Calu3 (cell line): ENCODE data around the gene BRSK1. TPM values are rescaled to one million over a fixed set of nuclear protein-coding genes. Genes with fewer than 3 reads are reported as not detected.
"Not testable (repeated sequence)": the region's sequence is repeated elsewhere in the genome, so short reads cannot be mapped to it uniquely, and the experiment has no call there.

Source experiments
- BruUV-seq: library from RNA; stranded (reverse); fragments of 400-500 nt; replicated peaks from 2 replicates; lab custom pipeline; 2021; lab: Mats Ljungman, UMichigan
- CTCF ChIA-PET: fragments of 300-600 bp; sonication (Branson Sonifier 250); formaldehyde crosslinking; loops from one replicate; lab custom pipeline; 2022; ENCODE audit warnings: antibody characterized with exemption; lab: Charles Lee
- DNase-seq: peaks from one replicate; pipeline ENCODE4 v3.0.0; 2022
- H3K27ac Mint-ChIP-seq: one replicate; pipeline ENCODE4 v1.8.0; 2022; ENCODE audit warnings: mixed read lengths; ENCODE audit not compliant: unreplicated experiment
- H3K27me3 Mint-ChIP-seq: one replicate; pipeline ENCODE4 v1.8.0; 2022; ENCODE audit warnings: mixed read lengths; ENCODE audit not compliant: unreplicated experiment
- H3K36me3 Mint-ChIP-seq: one replicate; pipeline ENCODE4 v1.8.0; 2022; ENCODE audit warnings: mild to moderate bottlenecking, moderate library complexity, mixed read lengths; ENCODE audit not compliant: insufficient read depth, unreplicated experiment
- H3K4me1 Mint-ChIP-seq: one replicate; pipeline ENCODE4 v1.8.0; 2022; ENCODE audit warnings: mild to moderate bottlenecking, low read depth, mixed read lengths; ENCODE audit not compliant: unreplicated experiment
- H3K4me3 Mint-ChIP-seq: one replicate; pipeline ENCODE4 v1.8.0; 2022; ENCODE audit warnings: mild to moderate bottlenecking, low read depth, moderate library complexity, mixed read lengths; ENCODE audit not compliant: unreplicated experiment
- H3K9me3 Mint-ChIP-seq: one replicate; pipeline ENCODE4 v1.8.0; 2022; ENCODE audit warnings: low read depth, mixed read lengths; ENCODE audit not compliant: unreplicated experiment
- intact Hi-C: fragments of 100-400 bp; cut with micrococcal nuclease; formaldehyde crosslinking; loops from one replicate; pipeline ENCODE4 v1.10.0; 2022; ENCODE audit not compliant: unreplicated experiment
- total RNA-seq: library from RNA; stranded (reverse); gene quantifications from 2 replicates; pipeline ENCODE4 v1.2.3, GENCODE V29; 2022
- TF ChIP-seq, protein P1 (sequence below): fragments of 200-600 bp; IDR thresholded peaks from one replicate; pipeline ENCODE4 v1.8.0; 2022; ENCODE audit warnings: antibody characterized with exemption; ENCODE audit not compliant: unreplicated experiment

Gene BRSK1
- total RNA-seq, 1 experiment from 2014 or later, result 3.8 TPM

DNA sequence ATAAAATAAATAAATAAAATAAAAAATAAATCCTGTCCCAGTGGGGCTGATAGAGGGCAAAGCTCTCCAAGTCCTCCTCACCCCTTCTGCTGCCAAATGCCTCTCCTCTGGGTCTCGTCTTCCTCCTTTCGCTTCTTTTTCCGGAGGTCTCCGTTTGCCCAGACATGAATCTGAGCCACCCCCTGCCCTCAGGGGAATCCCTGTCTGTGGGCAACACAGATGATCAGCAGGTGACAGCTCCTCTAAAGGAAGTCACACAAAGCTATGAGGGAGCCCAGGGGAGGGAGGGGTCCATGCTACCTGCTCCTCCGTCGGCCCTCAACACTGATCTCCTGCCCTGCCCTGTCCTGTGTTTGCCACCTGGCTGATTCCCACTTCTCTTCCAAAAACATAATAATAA lies 40.9 kb downstream of the BRSK1 start:
- H3K36me3 Mint-ChIP-seq, result no peaks in the 10 kb centered on the region
- CTCF ChIA-PET, result no interaction called here

DNA sequence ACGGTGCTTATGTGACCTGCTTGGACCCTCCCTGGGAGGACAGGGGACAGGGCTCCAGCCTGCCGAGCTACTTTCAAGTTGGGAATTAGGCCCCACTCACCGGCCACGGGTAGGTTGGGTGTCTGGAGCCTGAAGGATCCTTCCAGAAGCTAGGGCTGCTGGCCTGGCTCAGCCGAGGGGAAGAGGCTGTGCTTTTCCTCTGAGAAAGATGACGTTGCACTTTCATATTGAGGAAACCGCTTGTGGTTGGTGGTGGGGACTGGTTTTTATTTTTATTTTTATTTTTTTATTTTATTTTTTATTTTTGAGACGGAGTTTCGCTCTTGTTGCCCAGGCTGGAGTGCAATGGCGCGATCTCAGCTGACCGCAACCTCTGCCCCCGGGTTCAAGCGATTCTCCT lies 41.4 kb downstream of the BRSK1 start, which contains the start of gene TMEM150B:
Gene TMEM150B, minus strand, starts transcription at position 170 of the 400 bp plus-strand sequence. CDS start 4,305 bp downstream, outside the sequence.
- H3K4me3 Mint-ChIP-seq, result no peak within 1 kb of the TSS
- intact Hi-C loops, result no loop called here
- no peak for DNase-seq
- H3K27me3 Mint-ChIP-seq, result peaks cover 17% of the 10 kb centered on the region
- peaks cover 18% of the 10 kb centered on the region for H3K4me1 Mint-ChIP-seq
- no TSS peak for BruUV-seq
- H3K9me3 Mint-ChIP-seq, result no peaks in the 10 kb centered on the region
- H3K36me3 Mint-ChIP-seq, result no peaks in the 10 kb centered on the region
- CTCF ChIA-PET, result no interaction called here
- no peak within 1 kb of the TSS for H3K27ac Mint-ChIP-seq
- TF ChIP-seq, protein P1, sequence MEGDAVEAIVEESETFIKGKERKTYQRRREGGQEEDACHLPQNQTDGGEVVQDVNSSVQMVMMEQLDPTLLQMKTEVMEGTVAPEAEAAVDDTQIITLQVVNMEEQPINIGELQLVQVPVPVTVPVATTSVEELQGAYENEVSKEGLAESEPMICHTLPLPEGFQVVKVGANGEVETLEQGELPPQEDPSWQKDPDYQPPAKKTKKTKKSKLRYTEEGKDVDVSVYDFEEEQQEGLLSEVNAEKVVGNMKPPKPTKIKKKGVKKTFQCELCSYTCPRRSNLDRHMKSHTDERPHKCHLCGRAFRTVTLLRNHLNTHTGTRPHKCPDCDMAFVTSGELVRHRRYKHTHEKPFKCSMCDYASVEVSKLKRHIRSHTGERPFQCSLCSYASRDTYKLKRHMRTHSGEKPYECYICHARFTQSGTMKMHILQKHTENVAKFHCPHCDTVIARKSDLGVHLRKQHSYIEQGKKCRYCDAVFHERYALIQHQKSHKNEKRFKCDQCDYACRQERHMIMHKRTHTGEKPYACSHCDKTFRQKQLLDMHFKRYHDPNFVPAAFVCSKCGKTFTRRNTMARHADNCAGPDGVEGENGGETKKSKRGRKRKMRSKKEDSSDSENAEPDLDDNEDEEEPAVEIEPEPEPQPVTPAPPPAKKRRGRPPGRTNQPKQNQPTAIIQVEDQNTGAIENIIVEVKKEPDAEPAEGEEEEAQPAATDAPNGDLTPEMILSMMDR, result no peak

More for the DNA sequence above, 40.9 kb downstream of the BRSK1 start:
- Mint-ChIP-seq H3K27me3 (peaks cover 17% of the 10 kb centered on the region), H3K9me3 (no peaks in the 10 kb centered on the region), H3K4me1 (peaks cover 18% of the 10 kb centered on the region), H3K27ac (no peak overlapping the region), H3K4me3 (no peak overlapping the region)
- no peak for DNase-seq
- intact Hi-C loops, result no loop called here
- TF ChIP-seq, protein P1, result no peak
- BruUV-seq, result no TSS peak

GRCh38 chr19:55328774-55329318 lies 45.0 kb downstream of the BRSK1 start:
- Mint-ChIP-seq H3K4me1 (peaks cover 15% of the 10 kb centered on the region), H3K27ac (peak overlapping the region; percentile 35)
- CTCF ChIA-PET, result interaction anchor here (0.7 to 1.3 kb wide), 2 partner anchors 16 to 55 kb away, joined by 4 to 5 read pairs; partner anchors contain the start of gene TMEM238
- BruUV-seq, H3K9me3 Mint-ChIP-seq, H3K36me3 Mint-ChIP-seq, H3K4me3 Mint-ChIP-seq, H3K27me3 Mint-ChIP-seq, intact Hi-C loops: not testable (repeated sequence)
- peak; percentile 34 for DNase-seq

DNA sequence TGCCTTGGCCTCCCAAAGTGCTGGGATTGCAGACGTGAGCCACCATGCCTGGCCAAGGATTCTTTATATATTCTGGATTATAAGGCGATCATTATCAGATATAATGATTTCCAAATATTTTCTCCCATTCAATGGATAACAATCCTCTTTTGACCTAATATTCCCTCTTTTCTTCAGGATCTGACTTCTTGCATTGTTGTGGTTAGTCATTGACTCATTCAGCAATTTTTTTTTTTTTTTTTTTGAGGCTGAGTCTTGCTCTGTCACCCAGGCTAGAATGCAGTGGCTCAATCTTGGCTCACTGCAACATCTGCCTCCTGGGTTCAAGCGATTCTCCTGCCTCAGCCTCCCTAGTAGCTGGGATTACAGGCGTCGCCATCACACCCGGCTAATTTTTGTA lies 46.0 kb downstream of the BRSK1 start:
- intact Hi-C loops, H3K27ac Mint-ChIP-seq, H3K27me3 Mint-ChIP-seq: not testable (repeated sequence)

GRCh38 chr19:55333870-55334269 lies 50.1 kb downstream of the BRSK1 start:
- Mint-ChIP-seq H3K27me3 (no peaks in the 10 kb centered on the region), H3K4me1 (peaks cover 17% of the 10 kb centered on the region), H3K36me3 (peaks cover 25% of the 10 kb centered on the region), H3K4me3 (peak overlapping the region; percentile 29), H3K27ac (peak overlapping the region; percentile 57), H3K9me3 (no peaks in the 10 kb centered on the region)
- no TSS peak for BruUV-seq
- DNase-seq, result peak; percentile 62
- intact Hi-C loops, result no loop called here
- CTCF ChIA-PET, result interaction anchor here (0.7 kb wide), 1 partner anchor 265 kb away, joined by 3 read pairs; the partner anchor contains the start of gene FIZ1
- TF ChIP-seq, protein P1, result no peak

More for the DNA sequence above, 46.0 kb downstream of the BRSK1 start:
- CTCF ChIA-PET, DNase-seq, BruUV-seq, H3K9me3 Mint-ChIP-seq, H3K4me3 Mint-ChIP-seq: not testable (repeated sequence)
- H3K4me1 Mint-ChIP-seq, result peaks cover 18% of the 10 kb centered on the region
- H3K36me3 Mint-ChIP-seq, result peaks cover 11% of the 10 kb centered on the region
